H1 (cell line): ENCODE measurements around the gene TRIM47. TPM values are rescaled to one million over a fixed set of nuclear protein-coding genes. Genes with fewer than 3 reads are reported as not detected.
"Not testable (repeated sequence)": the region's sequence is repeated elsewhere in the genome, so short reads cannot be mapped to it uniquely, and the experiment has no call there.

Experiments used
- CTCF ChIA-PET: fragments of 300-600 bp; sonication (Branson Sonifier 250); formaldehyde crosslinking; loops from one replicate; lab custom pipeline; 2021; ENCODE audit not compliant: partially characterized antibody; lab: Charles Lee
- POLR2A ChIA-PET: fragments of 300-600 bp; sonication (Branson Sonifier 250); formaldehyde crosslinking; loops from one replicate; lab custom pipeline; 2021; ENCODE audit warnings: inconsistent platforms; ENCODE audit not compliant: partially characterized antibody; lab: Charles Lee
- DNase-seq, 2 experiments: peaks; one replicate each; pipeline versions ENCODE4 v3.0.0 to v3.0.0-alpha.2; 2010 to 2022; ENCODE audit warnings: low spot score in 2 of 2, low read depth in 1 of 2, mixed read lengths in 1 of 2
- FAIRE-seq: peaks from 2 replicates; lab custom pipeline; 2011; peaks lifted over from hg19 to GRCh38; lab: Jason Lieb, UNC
- H2AFZ ChIP-seq: 2 replicates; pipeline ENCODE4 v1.8.1; 2012; ENCODE audit warnings: low read length, inconsistent platforms
- H2AK5ac ChIP-seq: 2 replicates; pipeline ENCODE4 v1.6.1; 2013; ENCODE audit warnings: low read depth, low read length
- H2BK120ac ChIP-seq: replicated peaks from 2 replicates; pipeline ENCODE3; 2013; ENCODE audit warnings: low read depth, low read length, inconsistent platforms
- H2BK12ac ChIP-seq: 2 replicates; pipeline ENCODE4 v1.6.1; 2013; ENCODE audit warnings: low read depth, low read length
- H2BK15ac ChIP-seq: 2 replicates; pipeline ENCODE4 v1.6.1; 2013; ENCODE audit warnings: low read length
- H2BK20ac ChIP-seq: 2 replicates; pipeline ENCODE4 v1.6.1; 2013; ENCODE audit warnings: low read length
- H2BK5ac ChIP-seq: 2 replicates; pipeline ENCODE4 v1.6.1; 2013; ENCODE audit warnings: low read depth, low read length
- H3K14ac ChIP-seq: 2 replicates; pipeline ENCODE4 v1.6.1; 2013; ENCODE audit warnings: inconsistent platforms; ENCODE audit not compliant: insufficient read length
- H3K18ac ChIP-seq: 2 replicates; pipeline ENCODE4 v1.6.1; 2013; ENCODE audit warnings: low read length; ENCODE audit errors: extremely low read depth
- H3K23ac ChIP-seq: 2 replicates; pipeline ENCODE4 v1.6.1; 2013; ENCODE audit warnings: inconsistent platforms; ENCODE audit not compliant: insufficient read length
- H3K23me2 ChIP-seq: 2 replicates; pipeline ENCODE4 v1.6.1; 2013; ENCODE audit warnings: low read depth, low read length
- H3K27ac ChIP-seq: 2 replicates; pipeline ENCODE4 v1.6.1; 2011; ENCODE audit warnings: low read depth, low read length, inconsistent platforms
- H3K27me3 ChIP-seq, 4 experiments: replicated peaks in 1 of 4; 1 replicate in 1 of 4; 2 replicates in 3 of 4; pipeline versions ENCODE4 v1.6.1 to v1.8.1; 2011 to 2013; ENCODE audit warnings: low read length in 3 of 4, mild to moderate bottlenecking in 3 of 4, inconsistent platforms in 2 of 4, mixed read lengths in 2 of 4, moderate library complexity in 1 of 4; ENCODE audit not compliant: control insufficient read depth in 3 of 4, insufficient read depth in 3 of 4; ENCODE audit errors: extremely low read depth in 1 of 4
- H3K36me3 ChIP-seq, 4 experiments: 2 replicates each; pipeline versions ENCODE4 v1.6.1 to v1.8.1; 2011 to 2013; ENCODE audit warnings: mild to moderate bottlenecking in 4 of 4, low read length in 3 of 4, moderate library complexity in 2 of 4, control low read depth in 1 of 4, inconsistent platforms in 1 of 4; ENCODE audit not compliant: insufficient read depth in 4 of 4, control insufficient read depth in 2 of 4
- H3K4ac ChIP-seq: replicated peaks from 2 replicates; pipeline ENCODE3; 2013; ENCODE audit warnings: low read length, low read depth, mixed read lengths, inconsistent platforms; ENCODE audit not compliant: insufficient read length
- H3K4me1 ChIP-seq, 4 experiments: replicated peaks in 1 of 4; 1 replicate in 1 of 4; 2 replicates in 3 of 4; pipeline versions ENCODE4 v1.6.1 to v1.8.1; 2011 to 2013; ENCODE audit warnings: low read length in 3 of 4, inconsistent platforms in 2 of 4, mixed read lengths in 1 of 4; ENCODE audit not compliant: insufficient read depth in 4 of 4, control insufficient read depth in 3 of 4
- H3K4me2 ChIP-seq, 2 experiments: 2 replicates each; pipeline versions ENCODE4 v1.6.1 to v1.8.1; 2011 to 2013; ENCODE audit warnings: low read depth in 2 of 2, low read length in 2 of 2, control low read depth in 1 of 2, inconsistent platforms in 1 of 2, mild to moderate bottlenecking in 1 of 2; ENCODE audit not compliant: insufficient read depth in 1 of 2
- H3K4me3 ChIP-seq, 4 experiments: fragments of 200-600, 300-600 bp in 1 of 4; sonication (generic), shearing (Covaris generic), sonication (Bioruptor Twin) in 1 of 4; 2 replicates each; pipeline versions ENCODE4 v1.5.1 to v1.8.1; 2011 to 2016; ENCODE audit warnings: low read length in 4 of 4, low read depth in 3 of 4, control low read depth in 2 of 4, inconsistent platforms in 2 of 4, mild to moderate bottlenecking in 2 of 4, mixed read lengths in 1 of 4, moderate library complexity in 1 of 4; ENCODE audit not compliant: insufficient read depth in 2 of 4; ENCODE audit errors: extremely low read depth in 1 of 4
- H3K56ac ChIP-seq: replicated peaks from 2 replicates; pipeline ENCODE3; 2013; ENCODE audit warnings: low read depth, mild to moderate bottlenecking, mixed read lengths, low read length, inconsistent platforms; ENCODE audit not compliant: insufficient read length
- H3K79me1 ChIP-seq: 2 replicates; pipeline ENCODE4 v1.6.1; 2013; ENCODE audit warnings: low read depth, low read length, control low read depth
- H3K79me2 ChIP-seq, 2 experiments: 2 replicates each; pipeline versions ENCODE4 v1.6.1 to v1.8.1; 2012 to 2013; ENCODE audit warnings: low read length in 2 of 2, mild to moderate bottlenecking in 2 of 2, inconsistent platforms in 1 of 2; ENCODE audit not compliant: insufficient read depth in 2 of 2, control insufficient read depth in 1 of 2
- H3K9ac ChIP-seq, 4 experiments: replicated peaks in 1 of 4; 1 replicate in 1 of 4; 2 replicates in 3 of 4; pipeline versions ENCODE4 v1.6.1 to v1.8.1; 2011 to 2013; ENCODE audit warnings: low read depth in 3 of 4, low read length in 3 of 4, control low read depth in 2 of 4, mild to moderate bottlenecking in 2 of 4, moderate library complexity in 2 of 4, inconsistent platforms in 1 of 4; ENCODE audit errors: extremely low read depth in 1 of 4
- H3K9me3 ChIP-seq, 2 experiments: 2 replicates each; pipeline versions ENCODE4 v1.6.1 to v1.8.1; 2012 to 2013; ENCODE audit warnings: mild to moderate bottlenecking in 2 of 2, moderate library complexity in 2 of 2, control low read depth in 1 of 2, inconsistent platforms in 1 of 2, low read depth in 1 of 2, low read length in 1 of 2, mixed read lengths in 1 of 2; ENCODE audit not compliant: insufficient read depth in 2 of 2
- H4K20me1 ChIP-seq, 2 experiments: replicated peaks in 1 of 2; 2 replicates each; pipeline versions ENCODE3 to v1.8.1; 2011 to 2013; ENCODE audit warnings: inconsistent platforms in 2 of 2, low read length in 2 of 2, mild to moderate bottlenecking in 1 of 2; ENCODE audit not compliant: insufficient read depth in 2 of 2, control insufficient read depth in 1 of 2
- H4K5ac ChIP-seq: 2 replicates; pipeline ENCODE4 v1.6.1; 2013; ENCODE audit warnings: low read length, low read depth, mixed read lengths, inconsistent platforms; ENCODE audit not compliant: insufficient read length
- H4K8ac ChIP-seq: 2 replicates; pipeline ENCODE4 v1.8.0; 2013; ENCODE audit warnings: mild to moderate bottlenecking, moderate library complexity, low read length, inconsistent platforms; ENCODE audit not compliant: insufficient read depth; ENCODE audit errors: extremely low read depth
- H4K91ac ChIP-seq: replicated peaks from 2 replicates; pipeline ENCODE3; 2013; ENCODE audit warnings: low read length, mixed read lengths, inconsistent platforms; ENCODE audit not compliant: insufficient read length
- WGBS, 2 experiments: shearing (Covaris generic) in 1 of 2; methylation state at CpG; one replicate each; pipeline versions ENCODE4 v1.1.6 to v1.1.7; 2013 to 2015; ENCODE audit warnings: low lambda C conversion rate in 2 of 2, mixed read lengths in 2 of 2, inconsistent platforms in 1 of 2, low coverage in 1 of 2, missing lambda C conversion rate in 1 of 2; ENCODE audit not compliant: insufficient replicate concordance in 2 of 2, insufficient coverage in 1 of 2, insufficient read length in 1 of 2; ENCODE audit errors: extremely low coverage in 1 of 2, missing lambda C conversion rate in 1 of 2; 5-methylcytosine and 5-hydroxymethylcytosine counted together
- polyA plus RNA-seq, 7 experiments: library from polyadenylated mRNA; depleted of rRNA in 3 of 7; stranded (reverse) in 5 of 7; unstranded in 2 of 7; fragments of >200 nt in 5 of 7; fragments of 200-250 nt in 2 of 7; gene quantifications; 1 replicate in 5 of 7; 2 replicates in 1 of 7; 4 replicates in 1 of 7; pipeline versions ENCODE4 v1.2.1 to v1.2.3, GENCODE V29; 2011 to 2013; ENCODE audit warnings: missing spikeins in 2 of 7, mixed read lengths in 2 of 7
- total RNA-seq: library from RNA; stranded (reverse); fragmentation: NEBNext Ultra II Directional; extraction: Animal tissue kit (Norgen Biotek cat#: 25700); gene quantifications from 2 replicates; pipeline ENCODE4 v1.2.1, GENCODE V29; 2021

The TRIM47 gene
- total and polyA plus RNA-seq, 2 of the 8 experiments (the other 6 are each of a cell fraction or from before 2014, with no cell fraction given) = 6.3 to 6.4 TPM

DNA sequence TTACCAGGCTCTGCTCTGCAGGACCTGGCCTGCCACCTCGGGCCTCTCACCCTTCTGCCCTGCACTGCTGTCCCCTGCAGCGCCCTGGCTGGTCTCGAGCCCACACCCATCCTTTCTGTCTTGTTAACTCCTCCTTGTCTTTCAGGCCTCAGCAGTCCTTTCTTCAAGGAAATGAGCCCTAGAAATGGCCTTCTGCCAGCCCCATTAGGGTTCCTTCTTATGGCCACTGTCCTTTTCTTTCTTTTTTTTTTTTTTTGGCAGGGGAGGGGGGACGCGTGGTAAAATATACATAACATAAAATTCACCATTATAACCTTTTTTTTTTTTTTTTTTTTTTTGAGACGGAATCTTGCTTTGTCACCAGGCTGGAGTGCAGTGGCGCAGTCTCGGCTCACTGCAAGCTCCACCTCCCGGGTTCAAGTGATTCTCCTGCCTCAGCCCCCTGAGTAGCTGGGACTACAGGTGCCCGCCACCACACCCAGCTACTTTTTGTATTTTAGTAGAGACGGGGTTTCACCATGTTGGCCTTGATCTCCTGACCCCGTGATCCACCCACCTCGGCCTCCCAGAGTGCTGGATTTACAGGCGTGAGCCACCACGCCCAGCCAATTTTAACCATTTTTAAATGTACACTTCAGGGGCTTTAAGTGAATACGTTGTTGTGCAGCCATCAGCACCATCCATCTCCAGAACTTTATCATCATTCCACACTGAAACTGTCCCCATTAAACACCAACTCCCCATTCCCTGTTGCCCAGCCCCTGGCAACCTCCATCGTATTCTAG, 12.8 kb downstream of the TRIM47 start:
- H3K56ac ChIP-seq, H3K79me1 ChIP-seq, POLR2A ChIA-PET, H2BK20ac ChIP-seq, H4K20me1 ChIP-seq, H3K27me3 ChIP-seq, H3K9ac ChIP-seq, FAIRE-seq, H3K4me1 ChIP-seq, H3K23me2 ChIP-seq, H2AK5ac ChIP-seq, H2BK12ac ChIP-seq, DNase-seq, H3K14ac ChIP-seq, H4K91ac ChIP-seq, H3K27ac ChIP-seq, H3K9me3 ChIP-seq, H3K36me3 ChIP-seq, H4K5ac ChIP-seq, H3K4ac ChIP-seq, H2AFZ ChIP-seq, H3K18ac ChIP-seq, H3K23ac ChIP-seq, H2BK5ac ChIP-seq, H3K4me2 ChIP-seq, H3K79me2 ChIP-seq, H2BK120ac ChIP-seq, H3K4me3 ChIP-seq: not testable (repeated sequence)
- peak overlapping the region; percentile 89; the same call in 1 of the 2 replicates for H4K8ac ChIP-seq
- WGBS, 2 experiments = 96% methylated on average over 11 of the region's 17 CpGs; no CpG with 5 or more reads in 1 of the 2 experiments
- CTCF ChIA-PET = interaction anchor here (0.9 to 27.2 kb wide), 5 partner anchors 9 to 35 kb away, joined by 4 to 563 read pairs (median 16); partner anchors contain the start of gene TRIM47
- H2BK15ac ChIP-seq = 0 out of 2 replicates have a peak overlapping the region, but pooled peaks have one; percentile 18
